OCI-LY1 (cell line): Measurements from ENCODE around the gene ZNF547.
A peak's percentile ranks its signal among the peaks of the same experiment; 100 is the strongest.

Experiments
- H2AFZ ChIP-seq: fragments of 200-600 bp; sonication (generic), shearing (Covaris generic); 2 replicates; pipeline ENCODE4 v1.6.0; 2014; ENCODE audit warnings: antibody characterized with exemption, mild to moderate bottlenecking, low read length
- H3F3A ChIP-seq: fragments of 200-600 bp; sonication (generic), shearing (Covaris generic); 2 replicates; pipeline ENCODE4 v1.6.0; 2014; ENCODE audit warnings: mild to moderate bottlenecking, antibody characterized with exemption, low read length, moderate library complexity; ENCODE audit not compliant: insufficient read depth
- H3K27ac ChIP-seq: fragments of 200-600 bp; sonication (generic); 2 replicates; pipeline ENCODE4 v1.5.1; 2014; ENCODE audit warnings: low read length, mixed run types, mild to moderate bottlenecking, low read depth; ENCODE audit not compliant: poor library complexity, severe bottlenecking
- H3K27me3 ChIP-seq: fragments of 200-600 bp; sonication (generic); 2 replicates; pipeline ENCODE4 v1.6.0; 2014; ENCODE audit warnings: antibody characterized with exemption, mild to moderate bottlenecking, low read length, moderate library complexity; ENCODE audit not compliant: insufficient read depth
- H3K36me3 ChIP-seq: fragments of 200-600 bp; sonication (generic); 2 replicates; pipeline ENCODE4 v1.6.1; 2014; ENCODE audit warnings: mild to moderate bottlenecking, antibody characterized with exemption, low read length, moderate library complexity, mixed read lengths; ENCODE audit not compliant: insufficient read depth
- H3K4me1 ChIP-seq: fragments of 200-600 bp; sonication (generic); 2 replicates; pipeline ENCODE4 v1.5.1; 2014; ENCODE audit warnings: mild to moderate bottlenecking, low read length, moderate library complexity; ENCODE audit not compliant: insufficient read depth, severe bottlenecking
- H3K4me2 ChIP-seq: fragments of 200-600 bp; sonication (generic), shearing (Covaris generic); 2 replicates; pipeline ENCODE4 v1.6.1; 2014; ENCODE audit warnings: low read length
- H3K4me3 ChIP-seq: fragments of 200-600 bp; sonication (generic); 2 replicates; pipeline ENCODE4 v1.5.1; 2014; ENCODE audit warnings: low read length, low read depth, mild to moderate bottlenecking, mixed read lengths; ENCODE audit not compliant: poor library complexity, severe bottlenecking
- H3K79me2 ChIP-seq: fragments of 200-600 bp; shearing (Covaris generic); 2 replicates; pipeline ENCODE4 v1.6.1; 2016; ENCODE audit warnings: mixed run types, low read length, mixed read lengths; ENCODE audit not compliant: insufficient read depth
- H3K9ac ChIP-seq: fragments of 200-600 bp; sonication (generic), shearing (Covaris generic); 2 replicates; pipeline ENCODE4 v1.6.1; 2014; ENCODE audit warnings: mild to moderate bottlenecking, low read length, mixed read lengths
- H3K9me2 ChIP-seq: fragments of 200-600 bp; sonication (generic), shearing (Covaris generic); 2 replicates; pipeline ENCODE4 v1.6.1; 2014; ENCODE audit warnings: low read depth, mild to moderate bottlenecking, low read length, mixed read lengths
- H3K9me3 ChIP-seq: fragments of 200-600 bp; shearing (Covaris generic); 2 replicates; pipeline ENCODE4 v1.6.1; 2014; ENCODE audit warnings: low read length, mixed read lengths
- H4K20me1 ChIP-seq: fragments of 200-600 bp; sonication (generic), shearing (Covaris generic); 2 replicates; pipeline ENCODE4 v1.6.0; 2016; ENCODE audit warnings: mild to moderate bottlenecking, low read length; ENCODE audit not compliant: insufficient read depth
- EZH2 ChIP-seq: fragments of 200-600 bp; sonication (generic), shearing (Covaris generic); IDR thresholded peaks from 2 replicates; pipeline ENCODE4 v1.8.0; 2017; ENCODE audit warnings: borderline replicate concordance, mixed run types, mild to moderate bottlenecking, antibody characterized with exemption, low read length, moderate library complexity, mixed read lengths
- TF ChIP-seq, protein P1 (sequence below): fragments of 200-600 bp; sonication (generic), shearing (Covaris generic); IDR thresholded peaks from 2 replicates; pipeline ENCODE4 v1.5.1; 2017; ENCODE audit warnings: mild to moderate bottlenecking, antibody characterized with exemption, low read length, moderate library complexity, mixed read lengths

The ZNF547 gene

DNA sequence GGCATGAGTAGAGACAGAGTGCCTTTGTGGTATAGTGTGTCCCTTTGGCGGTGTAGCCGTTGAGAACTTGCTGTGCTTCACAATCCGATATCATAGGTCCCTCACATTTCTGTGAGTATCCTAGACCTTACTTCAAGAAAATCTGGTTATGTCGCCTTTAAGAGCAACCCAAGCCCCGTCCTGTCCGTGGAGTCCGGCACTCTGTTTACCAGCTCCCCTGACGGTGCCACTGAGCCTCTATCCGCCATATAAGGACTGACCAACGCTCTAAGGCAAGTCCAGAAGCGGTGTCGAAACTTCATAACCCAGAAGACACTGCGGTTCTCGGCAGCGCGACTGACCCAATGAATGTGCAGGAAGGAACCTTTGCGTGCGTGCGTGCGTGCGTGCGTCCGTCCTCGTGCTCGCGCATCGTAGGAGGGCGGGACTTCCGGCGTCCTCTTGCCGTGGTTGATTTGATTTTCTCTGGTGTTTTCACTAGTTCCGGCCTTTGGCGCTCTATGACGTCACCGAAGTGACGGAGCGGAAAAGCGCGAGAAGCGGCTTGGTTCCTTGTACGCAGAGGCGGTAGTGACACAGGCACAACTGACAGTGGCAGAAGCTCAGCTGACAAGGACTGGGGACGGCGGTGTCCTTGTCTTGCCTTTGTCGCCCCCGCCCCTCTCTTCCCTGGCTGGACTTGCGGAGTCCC lies at the start of gene ZNF547, which contains the start of gene TRAPPC2B:
ZNF547 (plus strand) TSS at position 555 of the 691 bp plus-strand sequence. CDS start 5,005 bp downstream, outside the sequence.
TRAPPC2B (plus strand) TSS at position 555 of the 691 bp plus-strand sequence. CDS start 1,283 bp downstream, outside the sequence.
- H2AFZ ChIP-seq, result 0 out of 2 replicates have a peak within 1 kb of the TSS, but pooled peaks have one; percentile 3

DNA sequence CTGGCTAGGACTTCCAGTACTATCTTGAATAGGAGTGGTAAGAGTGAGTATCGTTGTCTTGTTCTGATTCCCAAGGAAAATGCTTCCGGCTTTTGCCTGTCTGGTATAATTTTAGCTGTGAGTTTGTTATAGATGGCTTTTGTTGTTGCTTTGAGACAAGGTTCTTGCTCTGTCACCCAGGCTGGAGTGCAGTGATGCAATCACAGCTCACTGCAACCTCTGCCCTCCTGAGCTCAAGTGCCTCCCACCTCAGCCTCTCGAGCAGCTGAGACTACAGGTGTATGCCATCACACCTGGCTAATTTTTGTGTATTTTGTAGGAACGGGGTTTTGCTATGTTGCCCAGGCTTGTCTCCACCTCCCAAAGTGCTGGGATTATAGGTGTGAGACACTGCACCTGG lies 49.2 kb upstream of the ZNF547 start:
- Histone ChIP-seq H3K27me3 (no peaks in the 10 kb centered on the region), H3K4me2 (no peak overlapping the region)
- TF ChIP-seq, protein P1, sequence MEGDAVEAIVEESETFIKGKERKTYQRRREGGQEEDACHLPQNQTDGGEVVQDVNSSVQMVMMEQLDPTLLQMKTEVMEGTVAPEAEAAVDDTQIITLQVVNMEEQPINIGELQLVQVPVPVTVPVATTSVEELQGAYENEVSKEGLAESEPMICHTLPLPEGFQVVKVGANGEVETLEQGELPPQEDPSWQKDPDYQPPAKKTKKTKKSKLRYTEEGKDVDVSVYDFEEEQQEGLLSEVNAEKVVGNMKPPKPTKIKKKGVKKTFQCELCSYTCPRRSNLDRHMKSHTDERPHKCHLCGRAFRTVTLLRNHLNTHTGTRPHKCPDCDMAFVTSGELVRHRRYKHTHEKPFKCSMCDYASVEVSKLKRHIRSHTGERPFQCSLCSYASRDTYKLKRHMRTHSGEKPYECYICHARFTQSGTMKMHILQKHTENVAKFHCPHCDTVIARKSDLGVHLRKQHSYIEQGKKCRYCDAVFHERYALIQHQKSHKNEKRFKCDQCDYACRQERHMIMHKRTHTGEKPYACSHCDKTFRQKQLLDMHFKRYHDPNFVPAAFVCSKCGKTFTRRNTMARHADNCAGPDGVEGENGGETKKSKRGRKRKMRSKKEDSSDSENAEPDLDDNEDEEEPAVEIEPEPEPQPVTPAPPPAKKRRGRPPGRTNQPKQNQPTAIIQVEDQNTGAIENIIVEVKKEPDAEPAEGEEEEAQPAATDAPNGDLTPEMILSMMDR, result no peak
- TF ChIP-seq EZH2, result no peak

More for the DNA sequence above, at the start of gene ZNF547, which contains the start of gene TRAPPC2B:
- Histone ChIP-seq H3K9me3 (0 out of 2 replicates have a peak, but pooled peaks cover 2% of the 10 kb centered on the region), H3K4me1 (peaks cover 11% of the 10 kb centered on the region), H3K4me3 (peak within 1 kb of the TSS; percentile 74), H3K4me2 (peak within 1 kb of the TSS; percentile 85), H3K36me3 (peaks cover 6% of the 10 kb centered on the region; the same call in 1 of the 2 replicates), H3F3A (no peaks in the 10 kb centered on the region), H3K27me3 (no peaks in the 10 kb centered on the region), H3K9me2 (no peaks in the 10 kb centered on the region), H3K27ac (peak within 1 kb of the TSS; percentile 19), H3K79me2 (0 out of 2 replicates have a peak, but pooled peaks cover 5% of the 10 kb centered on the region), H3K9ac (peak within 1 kb of the TSS; percentile 74), H4K20me1 (no peaks in the 10 kb centered on the region)
- no peak for TF ChIP-seq EZH2
- TF ChIP-seq, protein P1, result no peak

DNA sequence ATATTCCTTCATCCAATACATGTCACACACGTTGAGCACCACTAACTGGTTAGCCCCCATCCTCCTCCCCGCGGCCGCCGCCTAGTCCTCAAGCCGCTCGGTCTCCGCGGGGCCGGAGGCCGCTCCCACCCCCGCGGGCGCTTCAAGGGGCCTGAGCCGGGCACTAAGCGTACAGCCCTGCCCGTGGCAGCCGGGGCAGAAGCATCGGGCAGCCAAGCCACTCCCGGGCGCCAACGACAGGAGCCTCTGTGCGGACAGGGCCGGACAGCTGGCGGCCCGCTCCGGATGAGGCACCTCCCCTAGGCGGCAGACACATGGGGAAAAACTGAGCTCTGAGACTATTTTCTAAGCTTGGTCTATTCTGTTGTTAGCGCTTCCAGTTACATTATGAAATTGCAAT lies 45.8 kb upstream of the ZNF547 start:
- Histone ChIP-seq H3F3A (no peaks in the 10 kb centered on the region), H3K27me3 (no peaks in the 10 kb centered on the region), H3K27ac (no peak overlapping the region), H4K20me1 (no peaks in the 10 kb centered on the region), H3K36me3 (no peaks in the 10 kb centered on the region), H3K9me2 (no peaks in the 10 kb centered on the region), H3K4me2 (no peak overlapping the region), H3K9me3 (no peaks in the 10 kb centered on the region), H2AFZ (no peak overlapping the region), H3K4me3 (no peak overlapping the region), H3K9ac (no peak overlapping the region), H3K4me1 (peaks cover 23% of the 10 kb centered on the region), H3K79me2 (peaks cover 19% of the 10 kb centered on the region)
- no peak for TF ChIP-seq EZH2
- TF ChIP-seq, protein P1, result no peak

More for the DNA sequence above, 49.2 kb upstream of the ZNF547 start:
- H3K9me3 ChIP-seq, result no peaks in the 10 kb centered on the region
- no peaks in the 10 kb centered on the region for H3K79me2 ChIP-seq
- H3K9ac ChIP-seq, result no peak overlapping the region
- H3K36me3 ChIP-seq, result no peaks in the 10 kb centered on the region
- H3F3A ChIP-seq, result no peaks in the 10 kb centered on the region
- H3K4me3 ChIP-seq, result no peak overlapping the region
- H3K4me1 ChIP-seq, result no peaks in the 10 kb centered on the region
- no peaks in the 10 kb centered on the region for H4K20me1 ChIP-seq
- H3K9me2 ChIP-seq, result no peaks in the 10 kb centered on the region
- no peak overlapping the region for H2AFZ ChIP-seq
- H3K27ac ChIP-seq, result no peak overlapping the region
